Mesothelial cell of epicardium (in vitro differentiated cells): ENCODE data around the gene INTS6. TPM values are rescaled to one million over a fixed set of nuclear protein-coding genes. Genes with fewer than 3 reads are reported as not detected.

Experiments used
- DNase-seq, 2 experiments: peaks; one replicate each; pipeline ENCODE4 v3.0.0; 2021; ENCODE audit warnings: low spot score in 2 of 2; ENCODE audit not compliant: unreplicated experiment in 2 of 2
- H3K27ac Mint-ChIP-seq: 2 replicates; pipeline ENCODE4 v1.8.0; 2021; ENCODE audit warnings: mixed read lengths
- H3K27me3 Mint-ChIP-seq: 2 replicates; pipeline ENCODE4 v1.8.0; 2021; ENCODE audit warnings: low read depth, mixed read lengths
- H3K36me3 Mint-ChIP-seq: 2 replicates; pipeline ENCODE4 v1.8.0; 2021; ENCODE audit warnings: mixed read lengths
- H3K4me1 Mint-ChIP-seq: 2 replicates; pipeline ENCODE4 v1.8.0; 2021; ENCODE audit warnings: mixed read lengths
- H3K4me3 Mint-ChIP-seq: 2 replicates; pipeline ENCODE4 v1.8.0; 2021; ENCODE audit warnings: mild to moderate bottlenecking, moderate library complexity, mixed read lengths
- H3K9me3 Mint-ChIP-seq: 2 replicates; pipeline ENCODE4 v1.8.0; 2021; ENCODE audit warnings: mixed read lengths
- CTCF ChIP-seq: fragments of 200-600 bp; sonication (generic); IDR thresholded peaks from one replicate; pipeline ENCODE4 v1.5.0; 2021; ENCODE audit warnings: antibody characterized with exemption; ENCODE audit not compliant: unreplicated experiment
- total RNA-seq: library from RNA; stranded (reverse); gene quantifications from 3 replicates; pipeline ENCODE4 v1.2.1, GENCODE V29; 2021

INTS6 gene
- total RNA-seq, 1 donor from 2014 or later = 38.1 TPM

GRCh38 chr13:51336746-51337145, 116.1 kb downstream of the INTS6 start:
- DNase-seq = no peak
- H3K9me3 Mint-ChIP-seq = no peaks in the 10 kb centered on the region
- H3K4me3 Mint-ChIP-seq = no peak overlapping the region
- no peaks in the 10 kb centered on the region for H3K4me1 Mint-ChIP-seq
- no peak overlapping the region for H3K27ac Mint-ChIP-seq
- no peaks in the 10 kb centered on the region for H3K36me3 Mint-ChIP-seq
- TF ChIP-seq CTCF = no peak
- H3K27me3 Mint-ChIP-seq = no peaks in the 10 kb centered on the region

GRCh38 chr13:51333826-51334225, 119.0 kb downstream of the INTS6 start:
- H3K27ac Mint-ChIP-seq = no peak overlapping the region
- no peak overlapping the region for H3K4me3 Mint-ChIP-seq
- H3K9me3 Mint-ChIP-seq = no peaks in the 10 kb centered on the region
- H3K4me1 Mint-ChIP-seq = no peaks in the 10 kb centered on the region
- no peaks in the 10 kb centered on the region for H3K27me3 Mint-ChIP-seq
- TF ChIP-seq CTCF = no peak
- no peak for DNase-seq
- H3K36me3 Mint-ChIP-seq = no peaks in the 10 kb centered on the region

GRCh38 chr13:51333421-51333820, 119.4 kb downstream of the INTS6 start:
- DNase-seq = no peak
- TF ChIP-seq CTCF = no peak
- no peak overlapping the region for H3K27ac Mint-ChIP-seq
- H3K4me1 Mint-ChIP-seq = no peaks in the 10 kb centered on the region
- no peaks in the 10 kb centered on the region for H3K36me3 Mint-ChIP-seq
- no peaks in the 10 kb centered on the region for H3K27me3 Mint-ChIP-seq
- no peak overlapping the region for H3K4me3 Mint-ChIP-seq
- no peaks in the 10 kb centered on the region for H3K9me3 Mint-ChIP-seq

GRCh38 chr13:51332566-51333361, 120.1 kb downstream of the INTS6 start:
- H3K9me3 Mint-ChIP-seq = no peaks in the 10 kb centered on the region
- no peak for TF ChIP-seq CTCF
- H3K27ac Mint-ChIP-seq = no peak overlapping the region
- H3K27me3 Mint-ChIP-seq = no peaks in the 10 kb centered on the region
- no peak for DNase-seq
- no peaks in the 10 kb centered on the region for H3K4me1 Mint-ChIP-seq
- no peaks in the 10 kb centered on the region for H3K36me3 Mint-ChIP-seq
- no peak overlapping the region for H3K4me3 Mint-ChIP-seq

GRCh38 chr13:51331354-51331861, 121.4 kb downstream of the INTS6 start:
- H3K36me3 Mint-ChIP-seq = no peaks in the 10 kb centered on the region
- H3K4me1 Mint-ChIP-seq = no peaks in the 10 kb centered on the region
- H3K9me3 Mint-ChIP-seq = no peaks in the 10 kb centered on the region
- DNase-seq = no peak
- TF ChIP-seq CTCF = no peak
- H3K27ac Mint-ChIP-seq = no peak overlapping the region
- H3K4me3 Mint-ChIP-seq = no peak overlapping the region
- H3K27me3 Mint-ChIP-seq = no peaks in the 10 kb centered on the region
